ENCODE results near the gene UNC119B.

DNA sequence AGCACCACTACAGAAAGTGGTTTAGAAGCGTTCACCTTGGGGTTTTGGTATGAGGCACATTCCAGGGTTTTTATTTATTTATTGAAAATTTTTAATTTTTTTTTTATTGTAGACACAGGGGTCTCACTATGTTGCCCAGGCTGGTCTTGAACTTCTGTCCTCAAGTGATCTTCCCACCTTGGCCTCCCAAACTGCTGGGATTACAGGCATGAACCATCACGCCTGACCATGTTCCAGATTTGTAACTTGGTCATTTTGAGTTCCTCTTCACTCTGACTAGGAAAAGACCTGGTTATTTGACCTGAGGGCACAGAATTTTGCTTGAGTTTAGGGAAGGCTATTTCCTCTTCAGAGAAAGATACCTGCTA lies 20.2 kb upstream of the UNC119B start:
- TF ChIP-seq POLR2A (IDR thresholded peaks at IDR 0.05), result no peak
- TF ChIP-seq, protein P1, sequence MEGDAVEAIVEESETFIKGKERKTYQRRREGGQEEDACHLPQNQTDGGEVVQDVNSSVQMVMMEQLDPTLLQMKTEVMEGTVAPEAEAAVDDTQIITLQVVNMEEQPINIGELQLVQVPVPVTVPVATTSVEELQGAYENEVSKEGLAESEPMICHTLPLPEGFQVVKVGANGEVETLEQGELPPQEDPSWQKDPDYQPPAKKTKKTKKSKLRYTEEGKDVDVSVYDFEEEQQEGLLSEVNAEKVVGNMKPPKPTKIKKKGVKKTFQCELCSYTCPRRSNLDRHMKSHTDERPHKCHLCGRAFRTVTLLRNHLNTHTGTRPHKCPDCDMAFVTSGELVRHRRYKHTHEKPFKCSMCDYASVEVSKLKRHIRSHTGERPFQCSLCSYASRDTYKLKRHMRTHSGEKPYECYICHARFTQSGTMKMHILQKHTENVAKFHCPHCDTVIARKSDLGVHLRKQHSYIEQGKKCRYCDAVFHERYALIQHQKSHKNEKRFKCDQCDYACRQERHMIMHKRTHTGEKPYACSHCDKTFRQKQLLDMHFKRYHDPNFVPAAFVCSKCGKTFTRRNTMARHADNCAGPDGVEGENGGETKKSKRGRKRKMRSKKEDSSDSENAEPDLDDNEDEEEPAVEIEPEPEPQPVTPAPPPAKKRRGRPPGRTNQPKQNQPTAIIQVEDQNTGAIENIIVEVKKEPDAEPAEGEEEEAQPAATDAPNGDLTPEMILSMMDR (IDR thresholded peaks at IDR 0.05 in 4 of 5, conservative IDR thresholded peaks at IDR 0.05 in 1 of 5), result no peak
